Measurements from ENCODE around the gene PTPN3. TPM values are rescaled to one million over a fixed set of nuclear protein-coding genes. Genes with fewer than 3 reads are reported as not detected.
A peak's percentile ranks its signal among the peaks of the same experiment; 100 is the strongest.

Gene PTPN3
- total and polyA plus RNA-seq, 4 donors = 6.3 to 30.3 (median 23.5) TPM

DNA sequence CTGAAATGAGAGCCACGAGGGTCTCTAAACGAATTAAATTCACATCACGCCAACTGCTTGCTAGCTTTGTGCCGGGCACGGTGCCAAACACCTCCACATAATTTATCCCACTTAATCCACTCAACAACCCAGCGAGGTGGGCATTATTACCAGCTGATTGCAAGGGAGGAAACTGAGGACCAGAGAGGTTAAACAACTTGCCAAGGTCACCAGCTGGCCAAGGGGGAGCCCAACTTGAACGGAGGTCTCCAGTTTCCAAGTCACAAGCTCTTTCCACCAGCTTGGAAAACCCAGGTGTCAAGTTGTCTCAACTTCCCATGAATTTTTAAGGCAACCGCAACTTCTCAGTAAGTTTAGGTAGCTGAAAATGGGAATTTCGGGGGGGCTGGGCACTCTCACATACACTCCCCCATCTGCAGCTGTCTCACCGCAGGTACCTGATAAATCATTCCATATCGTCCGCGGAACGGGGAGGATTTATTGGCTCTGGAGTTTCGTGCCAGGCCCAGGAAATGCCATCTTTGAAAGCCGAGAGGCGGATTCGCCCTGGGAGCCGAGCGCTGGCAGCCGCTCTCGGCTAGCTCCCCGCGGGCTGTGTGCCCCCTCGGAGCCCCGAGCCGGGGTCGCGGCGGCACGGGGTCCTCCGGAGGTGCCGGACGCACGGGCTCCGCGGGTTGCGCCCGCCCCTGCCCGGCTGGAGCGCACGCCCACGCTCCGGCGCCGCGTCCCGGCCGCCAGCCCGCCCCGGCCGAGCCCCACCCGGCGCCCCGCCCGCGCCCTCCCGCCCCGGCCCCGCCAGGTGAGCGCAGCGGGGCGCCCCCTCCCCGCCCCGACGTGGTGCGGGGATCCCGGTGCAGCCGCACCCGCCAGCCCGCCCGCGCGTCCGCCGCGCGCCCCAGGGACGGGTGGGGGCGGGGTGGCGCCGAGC lies 617 bp downstream of the PTPN3 start:
- Histone ChIP-seq H3K9me3 (ENCODE audit: control insufficient read depth in 4 of 4, low read length in 3 of 4) (no peaks in the 10 kb centered on the region), H3K27ac (ENCODE audit: low read depth in 1 of 2, low read length in 2 of 2) (peak overlapping the region; percentile 74 to 80), H3K4me1 (ENCODE audit: control insufficient read depth in 4 of 4, insufficient read depth in 4 of 4, low read length in 3 of 4) (peaks cover 4 to 26% (median 9%) of the 10 kb centered on the region in 4 donors), H3K27me3 (ENCODE audit: control insufficient read depth in 4 of 4, insufficient read depth in 4 of 4, low read length in 3 of 4) (no peaks in the 10 kb centered on the region), H3K9ac (ENCODE audit: low read depth in 1 of 2, low read length in 2 of 2) (peak overlapping the region; percentile 48 to 94), H3K36me3 (ENCODE audit: control insufficient read depth in 4 of 4, insufficient read depth in 3 of 4, low read depth in 1 of 4, low read length in 3 of 4) (no peaks in the 10 kb centered on the region), H3K4me3 (ENCODE audit: low read depth in 1 of 3, low read length in 3 of 3) (peak overlapping the region; percentile 14 to 85 (median 74))
- no peak for DNase-seq (ENCODE audit: low spot score)
- WGBS = 5% methylated on average over 82 of the region's 82 CpGs
- TF ChIP-seq EGR1 (IDR thresholded peaks at IDR 0.05; ENCODE audit: low read depth in 2 of 2) (no peak), MAX (IDR thresholded peaks at IDR 0.05) (no peak), TAF1 (conservative IDR thresholded peaks at IDR 0.05) (no peak), SP1 (IDR thresholded peaks at IDR 0.05) (no peak), YY1 (IDR thresholded peaks at IDR 0.05) (peak; percentile 21)

DNA sequence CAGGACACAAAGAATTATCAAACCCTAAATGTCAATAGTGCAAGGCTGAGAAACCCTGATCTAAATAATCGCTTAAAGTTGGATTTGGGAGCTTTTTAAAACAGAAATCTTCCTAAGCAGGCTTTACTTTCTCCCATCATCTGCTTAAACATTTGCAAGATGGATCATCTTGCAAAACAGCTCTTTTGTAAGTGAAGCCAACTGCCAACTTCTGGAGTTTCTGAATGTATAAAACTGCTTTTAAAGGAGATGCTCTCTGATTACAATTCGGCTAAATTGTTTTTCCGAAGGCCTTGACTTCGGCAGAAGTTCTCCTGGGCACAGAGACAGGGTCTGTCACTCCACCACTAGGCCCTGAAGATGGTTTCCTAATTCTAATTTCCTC lies 1.3 kb downstream of the PTPN3 start:
- Histone ChIP-seq H3K27me3 (ENCODE audit: control insufficient read depth in 4 of 4, insufficient read depth in 4 of 4, low read length in 3 of 4) (no peaks in the 10 kb centered on the region), H3K27ac (ENCODE audit: low read depth in 1 of 2, low read length in 2 of 2) (peak overlapping the region; percentile 74 to 80), H3K9me3 (ENCODE audit: control insufficient read depth in 4 of 4, low read length in 3 of 4) (no peaks in the 10 kb centered on the region), H3K4me3 (ENCODE audit: low read depth in 1 of 3, low read length in 3 of 3) (peak overlapping the region in 2 of 3 donors; percentile 74 to 85), H3K9ac (ENCODE audit: low read depth in 1 of 2, low read length in 2 of 2) (peak overlapping the region; percentile 48 to 94), H3K4me1 (ENCODE audit: control insufficient read depth in 4 of 4, insufficient read depth in 4 of 4, low read length in 3 of 4) (peaks cover 4 to 26% (median 9%) of the 10 kb centered on the region in 4 donors), H3K36me3 (ENCODE audit: control insufficient read depth in 4 of 4, insufficient read depth in 3 of 4, low read depth in 1 of 4, low read length in 3 of 4) (no peaks in the 10 kb centered on the region)
- WGBS = 67% methylated on average over 4 of the region's 4 CpGs
- DNase-seq (ENCODE audit: low spot score) = no peak
- TF ChIP-seq, protein P1, sequence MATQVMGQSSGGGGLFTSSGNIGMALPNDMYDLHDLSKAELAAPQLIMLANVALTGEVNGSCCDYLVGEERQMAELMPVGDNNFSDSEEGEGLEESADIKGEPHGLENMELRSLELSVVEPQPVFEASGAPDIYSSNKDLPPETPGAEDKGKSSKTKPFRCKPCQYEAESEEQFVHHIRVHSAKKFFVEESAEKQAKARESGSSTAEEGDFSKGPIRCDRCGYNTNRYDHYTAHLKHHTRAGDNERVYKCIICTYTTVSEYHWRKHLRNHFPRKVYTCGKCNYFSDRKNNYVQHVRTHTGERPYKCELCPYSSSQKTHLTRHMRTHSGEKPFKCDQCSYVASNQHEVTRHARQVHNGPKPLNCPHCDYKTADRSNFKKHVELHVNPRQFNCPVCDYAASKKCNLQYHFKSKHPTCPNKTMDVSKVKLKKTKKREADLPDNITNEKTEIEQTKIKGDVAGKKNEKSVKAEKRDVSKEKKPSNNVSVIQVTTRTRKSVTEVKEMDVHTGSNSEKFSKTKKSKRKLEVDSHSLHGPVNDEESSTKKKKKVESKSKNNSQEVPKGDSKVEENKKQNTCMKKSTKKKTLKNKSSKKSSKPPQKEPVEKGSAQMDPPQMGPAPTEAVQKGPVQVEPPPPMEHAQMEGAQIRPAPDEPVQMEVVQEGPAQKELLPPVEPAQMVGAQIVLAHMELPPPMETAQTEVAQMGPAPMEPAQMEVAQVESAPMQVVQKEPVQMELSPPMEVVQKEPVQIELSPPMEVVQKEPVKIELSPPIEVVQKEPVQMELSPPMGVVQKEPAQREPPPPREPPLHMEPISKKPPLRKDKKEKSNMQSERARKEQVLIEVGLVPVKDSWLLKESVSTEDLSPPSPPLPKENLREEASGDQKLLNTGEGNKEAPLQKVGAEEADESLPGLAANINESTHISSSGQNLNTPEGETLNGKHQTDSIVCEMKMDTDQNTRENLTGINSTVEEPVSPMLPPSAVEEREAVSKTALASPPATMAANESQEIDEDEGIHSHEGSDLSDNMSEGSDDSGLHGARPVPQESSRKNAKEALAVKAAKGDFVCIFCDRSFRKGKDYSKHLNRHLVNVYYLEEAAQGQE (IDR thresholded peaks at IDR 0.05) = no peak
- TF ChIP-seq JUND (IDR thresholded peaks at IDR 0.05) (no peak), TAF1 (conservative IDR thresholded peaks at IDR 0.05) (no peak), MAX (IDR thresholded peaks at IDR 0.05) (no peak), GABPA (IDR thresholded peaks at IDR 0.05 in 1 of 2, conservative IDR thresholded peaks at IDR 0.05 in 1 of 2) (no peak), HNF4A (conservative IDR thresholded peaks at IDR 0.05) (no peak), EGR1 (IDR thresholded peaks at IDR 0.05; ENCODE audit: low read depth in 2 of 2) (no peak), FOXA1 (IDR thresholded peaks at IDR 0.05) (no peak), FOXA2 (IDR thresholded peaks at IDR 0.05) (no peak), ATF3 (IDR thresholded peaks at IDR 0.05) (no peak), YY1 (IDR thresholded peaks at IDR 0.05) (no peak), NR2F2 (IDR thresholded peaks at IDR 0.05) (no peak)
- TF ChIP-seq, protein P2, sequence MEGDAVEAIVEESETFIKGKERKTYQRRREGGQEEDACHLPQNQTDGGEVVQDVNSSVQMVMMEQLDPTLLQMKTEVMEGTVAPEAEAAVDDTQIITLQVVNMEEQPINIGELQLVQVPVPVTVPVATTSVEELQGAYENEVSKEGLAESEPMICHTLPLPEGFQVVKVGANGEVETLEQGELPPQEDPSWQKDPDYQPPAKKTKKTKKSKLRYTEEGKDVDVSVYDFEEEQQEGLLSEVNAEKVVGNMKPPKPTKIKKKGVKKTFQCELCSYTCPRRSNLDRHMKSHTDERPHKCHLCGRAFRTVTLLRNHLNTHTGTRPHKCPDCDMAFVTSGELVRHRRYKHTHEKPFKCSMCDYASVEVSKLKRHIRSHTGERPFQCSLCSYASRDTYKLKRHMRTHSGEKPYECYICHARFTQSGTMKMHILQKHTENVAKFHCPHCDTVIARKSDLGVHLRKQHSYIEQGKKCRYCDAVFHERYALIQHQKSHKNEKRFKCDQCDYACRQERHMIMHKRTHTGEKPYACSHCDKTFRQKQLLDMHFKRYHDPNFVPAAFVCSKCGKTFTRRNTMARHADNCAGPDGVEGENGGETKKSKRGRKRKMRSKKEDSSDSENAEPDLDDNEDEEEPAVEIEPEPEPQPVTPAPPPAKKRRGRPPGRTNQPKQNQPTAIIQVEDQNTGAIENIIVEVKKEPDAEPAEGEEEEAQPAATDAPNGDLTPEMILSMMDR (IDR thresholded peaks at IDR 0.05; ENCODE audit: low read depth, low read length, missing input control) = no peak
